HK-2 (cell line): ENCODE data around the gene CDK5RAP2.

Experiments
- DNase-seq: peaks from one replicate; pipeline ENCODE4 v3.0.0-alpha.2; 2018; ENCODE audit not compliant: unreplicated experiment

CDK5RAP2 gene

DNA sequence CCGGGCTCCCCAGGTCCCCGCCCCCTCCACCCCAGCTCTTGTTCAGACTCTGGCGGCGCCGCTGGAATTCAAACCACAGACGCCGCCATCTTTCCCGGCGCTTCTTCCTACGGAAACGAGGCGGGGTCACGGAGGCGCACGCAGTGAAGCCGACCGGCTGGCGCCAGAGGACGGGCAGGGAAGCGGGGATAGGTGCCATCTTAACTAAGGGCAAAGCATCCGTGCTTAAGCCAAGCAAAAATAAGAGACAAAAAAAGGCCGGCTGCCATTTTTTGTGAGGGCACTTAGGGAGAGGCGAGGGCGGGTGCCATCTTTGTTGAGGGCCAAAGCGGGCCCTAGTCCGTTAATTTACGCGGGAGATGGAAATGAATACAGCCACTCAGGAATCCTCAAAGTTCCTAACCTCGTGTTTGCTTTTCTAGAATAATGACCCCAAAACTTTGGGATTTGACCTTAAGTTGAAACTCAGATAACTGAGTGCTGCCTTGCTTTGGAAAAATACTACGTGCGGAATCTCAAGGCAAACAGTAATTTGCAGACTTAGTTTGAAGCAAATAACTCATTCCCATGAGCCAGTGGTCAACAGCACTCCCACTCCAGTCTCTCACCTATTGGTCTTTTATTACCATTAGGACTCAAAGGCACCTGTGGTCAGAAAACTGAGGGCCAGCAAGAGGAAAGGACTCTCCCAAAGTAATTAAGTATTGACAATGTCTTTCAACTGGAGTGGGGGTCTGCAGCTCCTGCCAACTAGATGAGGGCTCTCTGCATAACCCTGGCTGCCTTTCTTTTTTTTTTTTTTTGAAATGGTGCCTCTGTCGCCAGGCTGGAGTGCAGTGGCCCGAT is at the start of gene CDK5RAP2:
Gene CDK5RAP2 (minus strand): TSS at position 117 of the 846 bp plus-strand sequence. CDS start 189 bp downstream, outside the sequence.
- peak; percentile 94 for DNase-seq

DNA sequence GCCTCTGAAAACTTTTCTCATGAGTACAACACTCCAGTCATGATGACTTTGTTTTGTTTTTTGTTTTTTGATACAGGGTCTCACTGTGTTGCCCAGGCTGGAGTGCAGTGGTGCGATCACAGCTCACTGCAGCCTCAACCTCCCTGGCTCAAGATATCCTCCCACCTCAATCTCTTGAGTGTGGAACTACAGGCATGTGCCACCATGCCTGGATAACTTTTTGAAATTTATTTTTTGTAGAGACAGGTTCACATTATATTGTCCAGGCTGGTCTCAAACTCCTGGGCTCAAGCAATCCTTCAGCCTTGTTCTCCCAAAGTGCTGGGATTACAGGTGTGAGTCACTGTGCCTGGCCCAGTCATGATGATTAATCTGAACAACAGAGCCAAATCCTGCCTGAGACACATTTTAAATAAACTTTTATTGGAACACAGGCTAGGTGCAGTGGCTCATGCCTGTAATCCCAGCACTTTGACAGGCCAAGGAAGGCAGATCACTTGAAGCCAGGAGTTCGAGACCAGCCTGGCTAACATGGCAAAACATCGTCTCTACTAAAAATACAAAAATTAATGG is 49.0 kb upstream of the CDK5RAP2 start:
- DNase-seq: peak; percentile 2

DNA sequence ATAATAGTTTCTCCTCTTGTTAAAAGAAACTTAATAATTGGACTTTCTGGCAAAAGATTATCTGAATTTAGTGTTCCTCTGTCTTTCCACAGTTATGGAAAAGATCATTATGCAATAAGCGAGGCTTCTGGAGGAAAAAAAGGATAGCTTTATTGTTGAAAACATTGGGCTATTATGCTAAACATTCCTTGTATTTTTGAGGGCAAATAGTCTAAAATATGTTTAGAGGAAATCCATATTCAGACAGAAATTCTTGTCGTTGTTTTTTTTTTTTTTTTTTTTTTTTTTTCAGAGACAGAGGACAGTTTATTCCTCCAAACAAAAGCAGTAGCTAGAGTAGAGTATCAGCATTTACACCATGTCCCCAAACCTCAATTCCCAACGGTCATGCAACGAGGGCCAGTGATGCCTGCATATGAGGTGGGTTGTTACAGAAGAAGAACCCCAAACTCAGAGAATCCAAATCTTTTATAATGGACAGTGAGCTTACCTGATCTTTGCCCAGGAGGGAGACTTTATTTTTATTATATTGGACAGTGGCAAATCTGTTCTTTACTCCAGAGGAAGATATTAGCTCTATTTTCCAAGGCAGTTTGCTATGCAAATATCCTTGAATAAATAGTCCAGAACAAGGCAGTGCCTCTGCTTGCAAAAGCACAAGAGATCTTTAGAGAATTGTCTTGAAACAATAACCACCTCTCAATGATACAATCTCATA is 48.4 kb upstream of the CDK5RAP2 start:
- DNase-seq: no peak

DNA sequence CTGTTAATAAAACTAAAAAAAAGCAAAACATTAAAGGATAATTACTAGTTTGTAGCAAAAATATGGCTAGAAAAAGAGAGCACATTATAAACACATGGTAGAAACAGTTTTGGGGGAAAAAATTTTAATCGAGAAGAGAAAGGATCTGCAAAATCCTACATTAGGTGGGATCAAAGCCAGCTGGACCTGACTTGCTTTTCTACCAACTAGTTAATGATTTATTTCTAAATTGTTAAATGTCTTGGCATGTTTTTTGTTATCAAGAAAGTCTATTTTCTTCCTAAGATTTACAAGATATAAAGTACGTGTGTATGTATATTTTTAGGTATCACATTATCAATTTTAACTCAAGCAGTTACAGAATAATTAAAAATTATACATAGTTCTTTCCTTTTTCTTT is 47.1 kb upstream of the CDK5RAP2 start:
- DNase-seq: no peak

DNA sequence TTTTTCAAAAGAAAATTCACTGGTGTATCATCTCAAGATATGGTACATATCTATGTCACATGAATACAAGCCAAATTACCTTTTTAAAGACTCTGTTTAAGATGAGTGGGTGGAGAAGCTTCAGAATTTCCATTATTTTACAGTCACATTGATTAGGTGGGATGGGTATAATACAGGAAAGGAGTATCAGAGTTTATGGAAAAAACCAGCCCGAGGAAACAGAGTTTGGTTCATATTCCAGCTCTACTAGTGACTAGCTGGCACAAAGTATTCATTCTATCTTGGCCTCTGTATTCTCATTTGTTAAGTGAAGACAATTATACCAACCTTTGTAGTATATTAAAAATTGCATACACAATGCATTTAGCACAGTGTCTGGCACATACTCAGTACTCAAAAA is 46.5 kb upstream of the CDK5RAP2 start:
- no peak for DNase-seq

DNA sequence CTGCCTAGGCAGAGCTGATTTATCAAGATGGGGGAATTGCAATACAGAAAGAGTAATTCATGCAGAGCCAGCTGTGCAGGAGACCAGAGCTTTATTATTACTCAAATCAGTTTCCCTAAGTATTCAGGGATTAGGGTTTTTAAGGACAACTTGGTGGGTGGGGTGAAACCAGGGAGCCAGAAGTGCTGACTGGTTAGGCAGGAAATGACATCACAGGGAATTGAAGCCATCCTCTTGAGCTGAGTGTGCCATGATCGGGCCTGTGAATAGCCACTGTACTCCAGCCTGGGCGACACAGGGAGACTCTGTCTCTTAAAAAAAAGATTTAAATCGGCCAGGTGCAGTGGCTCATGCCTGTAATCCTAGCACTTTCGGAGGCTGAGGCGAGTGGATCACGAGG is 45.3 kb upstream of the CDK5RAP2 start:
- no peak for DNase-seq

DNA sequence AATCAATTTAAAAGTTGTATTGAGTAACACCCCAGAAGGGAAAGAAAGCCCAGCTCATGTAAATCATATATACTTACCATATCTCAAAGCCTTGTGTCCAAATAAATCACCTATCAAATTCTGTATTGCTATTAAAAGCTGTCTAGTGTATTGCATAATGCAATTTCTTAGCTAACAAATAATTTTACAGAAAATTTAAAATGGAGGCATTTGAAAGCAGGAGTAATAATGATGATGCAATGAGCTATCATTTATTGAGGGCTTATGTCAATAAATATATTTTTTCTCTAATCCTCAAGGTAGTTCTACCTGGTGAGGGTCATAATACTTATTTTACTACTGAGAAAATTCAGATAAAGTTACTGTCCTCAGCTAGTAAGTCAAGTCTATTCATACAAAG is 42.8 kb upstream of the CDK5RAP2 start:
- DNase-seq: no peak

DNA sequence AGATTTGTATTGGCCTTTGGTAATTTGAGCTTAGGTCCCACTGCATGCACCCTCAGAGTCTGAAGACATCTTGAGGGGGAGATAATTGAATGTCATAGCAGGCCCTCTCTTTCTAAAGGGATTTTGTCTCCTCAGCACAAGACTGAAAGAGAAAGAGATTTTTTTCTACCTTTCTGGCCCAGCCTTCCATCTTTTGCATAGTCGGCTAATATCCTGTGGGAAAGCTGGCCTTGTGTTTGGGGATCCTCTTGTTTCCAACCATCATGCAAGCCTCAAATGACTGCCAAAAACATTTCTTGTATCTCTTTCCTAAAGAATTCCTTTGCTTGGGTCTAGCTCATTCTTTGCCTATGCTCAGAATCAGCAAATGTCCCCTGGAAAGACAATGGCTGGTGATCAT is 42.0 kb upstream of the CDK5RAP2 start:
- no peak for DNase-seq

DNA sequence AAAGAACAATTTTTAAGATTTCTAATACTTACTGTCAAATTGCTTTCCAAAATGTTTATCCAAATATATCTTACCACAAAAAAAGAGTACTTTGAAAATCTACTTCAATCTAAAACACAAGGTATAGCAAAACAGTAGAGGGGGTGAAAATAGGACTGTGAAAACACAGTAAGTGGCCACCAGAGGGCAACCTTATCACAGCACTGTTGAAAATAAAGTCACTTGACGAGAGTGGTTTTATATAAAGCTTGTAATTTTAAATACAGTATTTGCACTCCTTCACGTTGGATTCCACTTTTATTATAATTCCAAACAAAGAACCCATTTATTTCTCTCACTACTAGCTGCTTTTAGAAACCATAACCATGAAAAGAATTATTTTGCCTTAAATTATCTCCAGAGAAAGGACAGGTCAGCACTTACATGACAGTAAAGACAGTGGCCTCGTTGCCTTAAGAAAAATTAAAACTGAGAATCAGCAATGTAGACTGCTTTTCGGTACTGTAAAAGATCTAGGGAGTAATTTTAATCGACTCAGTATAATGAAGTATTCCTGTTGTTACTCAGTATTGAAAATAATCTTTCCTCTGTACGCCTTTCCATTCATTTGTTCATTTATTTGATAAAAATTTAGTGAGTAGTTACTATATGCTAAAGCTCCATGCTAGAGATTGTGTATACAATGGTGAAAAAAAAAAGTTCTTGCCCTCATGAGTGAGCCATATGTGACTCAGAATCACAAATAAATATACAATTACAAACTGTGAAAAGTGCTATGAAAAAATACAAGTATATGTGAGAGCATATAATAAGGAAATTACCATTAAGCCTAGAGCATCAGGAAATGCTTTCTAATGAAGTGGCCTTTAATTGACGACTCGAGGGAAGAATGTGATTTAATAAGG is 40.0 kb upstream of the CDK5RAP2 start:
- DNase-seq: peak; percentile 17

DNA sequence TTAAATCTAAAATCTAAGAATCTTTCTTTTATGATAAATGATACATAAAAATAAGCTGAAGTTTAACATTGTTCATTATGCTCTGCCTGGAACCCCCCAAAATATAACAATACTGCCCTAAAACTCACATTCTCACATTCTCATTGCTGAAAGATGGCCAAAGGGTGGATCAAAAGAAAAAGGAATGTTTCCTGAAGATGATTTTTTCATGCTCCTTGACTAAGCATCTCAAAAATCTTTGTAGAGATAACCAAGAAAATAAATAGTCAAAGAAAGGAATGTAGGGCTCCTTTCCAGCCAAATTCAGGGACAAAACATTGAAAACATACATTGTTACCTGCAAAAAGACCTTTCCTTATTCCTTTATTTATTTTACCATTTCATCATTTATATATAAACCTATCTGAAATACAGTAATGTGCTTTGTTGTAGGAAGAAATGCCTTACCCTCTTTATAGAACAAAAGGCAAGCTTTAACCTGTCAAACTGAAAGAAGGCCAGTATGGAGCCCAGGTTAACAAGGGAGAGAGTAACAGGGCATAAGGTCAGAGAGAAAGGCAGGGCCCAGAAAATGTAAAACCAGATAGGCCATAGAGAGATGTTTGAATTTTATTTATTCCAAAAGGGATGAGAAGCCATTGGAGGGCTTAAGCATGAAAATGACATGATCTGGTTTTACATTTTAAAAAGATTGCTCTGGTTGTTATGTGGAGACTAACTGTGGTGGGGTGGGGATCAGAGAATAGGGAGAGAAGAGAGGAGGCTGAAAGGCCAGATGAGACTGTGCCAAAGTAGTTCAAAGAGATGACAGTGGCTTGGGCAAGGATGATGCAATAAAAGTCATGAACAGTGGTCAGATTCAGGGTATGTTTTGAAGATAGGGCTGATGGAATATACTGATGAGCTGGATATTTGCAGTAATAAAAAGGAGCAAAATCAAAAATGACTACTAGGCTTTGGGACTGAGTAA is 37.3 kb upstream of the CDK5RAP2 start:
- DNase-seq: no peak

DNA sequence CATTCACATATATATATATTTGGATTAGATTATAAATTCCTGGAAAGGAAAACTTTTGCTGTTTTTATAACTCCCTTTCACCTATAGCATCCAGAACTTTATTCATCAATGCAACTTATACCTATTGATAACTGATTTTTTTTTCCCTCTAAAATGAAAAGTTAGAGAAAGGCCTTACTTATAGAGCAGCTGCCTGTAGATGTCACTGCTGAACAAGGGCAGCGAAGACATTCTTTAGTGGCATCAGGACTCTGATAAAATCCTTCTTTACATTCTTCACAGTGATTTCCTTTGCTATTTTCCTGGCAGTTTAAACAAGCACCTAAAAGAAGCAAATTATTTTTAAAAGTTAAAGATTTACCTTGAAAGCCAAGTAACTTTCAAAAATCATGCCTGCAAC is 32.3 kb upstream of the CDK5RAP2 start:
- DNase-seq: no peak

DNA sequence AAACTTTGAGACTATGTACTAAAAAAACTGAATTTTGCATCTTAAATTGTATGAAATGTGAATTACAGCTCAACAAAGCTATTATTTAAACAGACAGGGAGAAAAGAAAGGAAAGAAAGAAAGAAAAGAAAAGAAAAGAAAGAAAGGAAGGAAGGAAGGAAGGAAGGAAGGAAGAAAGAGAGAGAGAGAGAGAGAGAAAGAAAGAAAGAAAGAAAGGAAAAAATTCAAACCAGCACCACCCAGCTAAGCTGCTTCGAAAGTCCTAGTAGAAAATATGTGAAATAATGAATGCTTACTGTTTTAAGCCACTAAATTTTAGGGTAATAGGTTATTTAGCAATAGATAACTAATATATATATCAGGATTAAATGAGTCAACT is 31.7 kb upstream of the CDK5RAP2 start:
- DNase-seq: no peak

DNA sequence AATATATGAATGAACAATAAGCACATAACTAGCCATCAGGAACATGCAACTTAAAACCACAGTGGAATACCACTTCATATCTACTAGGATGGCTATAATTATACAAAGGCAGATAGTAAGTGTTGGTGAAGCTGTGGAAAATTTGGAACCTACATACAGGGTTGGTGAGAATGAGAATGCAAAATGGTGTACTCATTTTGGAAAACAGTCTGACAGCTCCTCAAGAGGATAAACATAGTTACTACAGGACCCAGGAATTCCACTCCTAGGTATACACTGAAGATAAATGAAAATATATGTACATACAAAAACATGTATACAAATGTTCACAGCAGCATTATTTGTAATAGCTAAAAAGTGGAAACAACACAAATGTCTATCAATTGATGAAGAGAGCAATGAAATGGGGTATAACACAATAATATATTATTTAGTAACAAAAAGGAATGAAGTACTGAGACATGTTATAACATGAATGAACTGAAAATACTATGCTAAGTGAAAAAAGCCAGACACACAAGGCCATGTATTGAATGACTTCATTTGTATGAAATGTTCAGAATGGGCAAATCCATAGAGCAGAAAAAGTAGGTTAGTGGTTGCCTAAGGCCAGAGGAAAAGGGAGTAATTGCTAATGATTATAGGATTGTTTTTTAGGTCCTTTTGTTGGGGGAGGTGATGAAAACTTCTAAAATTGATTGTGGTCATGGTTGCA is 31.2 kb upstream of the CDK5RAP2 start:
- no peak for DNase-seq

DNA sequence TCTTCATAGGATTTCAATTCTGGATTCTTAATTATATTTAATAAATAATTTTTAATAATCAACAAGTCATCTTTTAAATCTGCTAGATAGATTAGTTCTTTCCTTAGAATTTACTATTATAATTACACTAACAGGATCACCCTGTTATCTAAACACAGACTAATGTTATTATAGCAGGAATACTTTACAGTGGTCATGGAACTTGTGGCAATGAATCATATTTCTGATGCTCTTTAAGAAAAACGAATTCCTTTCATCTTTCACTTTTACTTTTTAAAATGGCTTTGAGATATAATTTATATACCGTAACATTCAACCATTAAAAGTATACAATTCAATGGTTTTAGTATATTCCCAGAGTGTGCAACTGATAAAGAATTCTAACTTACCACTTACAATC is 29.7 kb upstream of the CDK5RAP2 start:
- no peak for DNase-seq

DNA sequence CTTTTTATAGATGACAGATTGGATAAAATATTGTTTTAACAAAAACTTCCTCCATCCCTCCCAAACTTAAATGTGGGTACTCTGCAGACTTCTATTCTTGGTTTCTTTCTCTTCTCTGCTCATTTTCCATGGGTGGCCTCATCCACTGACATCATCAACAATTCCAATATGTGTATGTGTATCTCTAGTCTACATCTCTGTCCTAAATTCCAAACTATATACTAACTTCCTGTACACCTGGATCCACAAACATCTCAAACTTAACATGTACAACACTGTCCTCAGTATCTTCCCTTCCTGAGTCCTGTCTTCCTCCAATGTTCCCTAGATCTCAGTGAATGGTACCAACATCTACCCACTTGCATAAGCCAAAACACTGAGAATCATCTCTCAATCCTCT is 28.5 kb upstream of the CDK5RAP2 start:
- DNase-seq: no peak

DNA sequence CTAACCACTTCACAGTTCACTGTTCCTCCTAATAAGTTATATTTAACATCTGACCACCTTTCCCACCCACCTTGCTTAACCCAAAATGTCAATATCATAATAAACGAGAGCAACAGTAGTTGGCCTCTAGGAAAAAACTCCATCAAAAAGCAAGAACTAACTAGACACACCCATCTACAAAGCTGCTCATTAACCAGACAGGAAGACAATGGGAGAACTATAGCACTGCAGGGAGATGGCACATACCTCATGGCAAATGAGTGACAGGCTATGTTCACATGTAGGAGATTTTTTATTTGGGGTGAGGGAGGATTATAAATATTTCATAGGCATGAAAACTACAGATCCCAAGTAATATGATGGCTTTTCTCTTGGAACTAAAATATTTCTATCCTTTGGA is 23.6 kb upstream of the CDK5RAP2 start:
- DNase-seq: no peak

DNA sequence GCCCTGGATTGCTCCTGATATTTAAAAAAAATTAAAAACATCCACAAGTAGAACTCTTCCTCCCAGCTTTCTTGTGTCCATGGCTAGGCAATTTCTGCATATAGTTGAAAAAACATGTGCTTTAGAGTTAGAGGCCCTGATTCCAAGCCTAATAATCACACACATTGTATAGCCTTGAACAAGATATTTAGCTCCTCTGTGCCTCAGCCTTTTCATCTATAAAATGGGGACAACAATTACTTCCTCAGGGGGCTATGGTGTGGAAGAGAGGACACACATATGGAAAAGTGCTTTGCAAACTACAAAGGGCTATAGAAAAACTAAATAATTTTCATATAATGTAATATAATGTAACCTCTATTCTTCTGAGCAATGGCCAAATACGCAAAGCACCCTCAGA is 23.0 kb upstream of the CDK5RAP2 start:
- no peak for DNase-seq

DNA sequence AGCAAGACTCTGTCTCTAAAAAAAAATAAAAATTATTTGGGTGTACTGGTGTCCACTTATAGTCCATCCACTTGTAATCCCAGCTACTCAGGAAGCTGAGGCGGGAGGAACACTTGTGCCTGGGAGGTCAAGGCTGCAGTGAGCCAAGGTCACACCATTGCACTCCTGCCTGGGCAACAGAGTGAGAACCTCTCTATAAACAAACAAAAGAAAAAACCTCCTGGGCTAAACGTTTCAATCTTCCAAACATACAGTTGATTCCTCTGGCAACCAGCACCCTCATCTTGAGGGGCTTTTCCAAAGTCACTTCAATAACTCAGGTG is 13.9 kb upstream of the CDK5RAP2 start:
- no peak for DNase-seq

DNA sequence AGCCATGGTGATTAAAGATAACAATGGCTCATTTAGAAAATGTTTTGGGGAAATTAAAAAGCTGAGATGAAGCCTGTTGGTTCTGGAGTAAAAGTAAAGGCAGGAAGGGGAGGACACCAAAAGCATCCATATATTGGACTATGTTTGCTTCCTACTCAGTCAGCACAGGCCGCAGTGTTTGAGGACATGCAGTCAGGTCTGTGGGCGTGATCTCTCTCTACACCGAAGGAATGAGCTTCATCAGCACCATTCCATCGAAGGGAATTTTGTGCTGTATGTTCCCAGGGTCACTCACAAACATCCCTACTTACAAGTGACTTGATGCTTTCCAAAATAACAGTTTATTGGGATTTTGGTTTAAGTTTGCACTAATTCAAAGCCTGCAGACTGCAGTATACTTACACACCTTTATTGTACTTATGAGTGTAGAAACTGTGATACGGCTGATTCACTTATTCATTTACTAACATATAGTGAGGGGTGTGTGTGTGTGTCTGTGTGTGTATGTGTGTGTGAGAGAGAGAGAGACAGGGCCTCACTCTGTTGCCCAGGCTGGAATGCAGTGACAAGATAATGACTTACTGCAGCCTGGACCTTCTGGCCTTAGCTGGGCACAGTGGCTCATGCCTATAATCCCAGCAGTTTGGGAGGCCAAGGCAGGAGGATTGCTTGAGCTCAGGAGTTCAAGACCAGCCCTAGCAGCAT is 13.4 kb upstream of the CDK5RAP2 start:
- no peak for DNase-seq

DNA sequence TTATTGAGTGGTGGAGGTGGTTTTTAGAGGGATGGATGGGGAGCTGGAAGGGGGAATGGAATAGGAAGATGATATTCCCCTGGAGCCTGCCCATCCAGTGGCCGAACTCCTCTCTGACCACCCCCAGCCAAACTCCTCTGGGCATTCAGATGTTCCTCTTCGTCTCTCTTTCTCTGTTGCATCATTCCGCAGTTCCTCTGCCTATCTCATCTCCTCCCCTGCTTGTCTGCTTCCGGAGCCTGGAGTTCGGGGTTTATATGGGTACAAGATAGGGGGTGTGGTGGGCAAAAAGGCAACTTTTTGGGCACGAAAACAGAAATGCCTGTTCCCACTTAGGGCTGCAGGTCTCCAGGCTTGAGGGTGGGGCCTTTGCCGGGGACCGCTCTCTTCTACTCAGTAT is 12.2 kb upstream of the CDK5RAP2 start:
- no peak for DNase-seq
